DOHH2 (cell line): ENCODE data around the gene ROBO1.

Experiments
- H3F3A ChIP-seq: fragments of 200-600 bp; sonication (generic), shearing (Covaris generic); 2 replicates; pipeline ENCODE4 v1.6.0; 2016; ENCODE audit warnings: antibody characterized with exemption, mild to moderate bottlenecking; ENCODE audit not compliant: control insufficient read depth, insufficient read depth
- H3K27ac ChIP-seq: fragments of 200-600 bp; sonication (generic); 2 replicates; pipeline ENCODE4 v1.5.1; 2014; ENCODE audit warnings: low read depth, mild to moderate bottlenecking, low read length, moderate library complexity
- H3K27me3 ChIP-seq: fragments of 200-600 bp; sonication (generic); 2 replicates; pipeline ENCODE4 v1.6.1; 2014; ENCODE audit warnings: mild to moderate bottlenecking, low read length, mixed read lengths; ENCODE audit not compliant: control insufficient read depth
- H3K36me3 ChIP-seq: fragments of 200-600 bp; sonication (generic); 2 replicates; pipeline ENCODE4 v1.6.1; 2014; ENCODE audit warnings: mild to moderate bottlenecking, low read length, moderate library complexity, mixed read lengths; ENCODE audit not compliant: control insufficient read depth
- H3K4me1 ChIP-seq: fragments of 200-600 bp; sonication (generic); 2 replicates; pipeline ENCODE4 v1.6.1; 2014; ENCODE audit warnings: mild to moderate bottlenecking, low read length, mixed read lengths; ENCODE audit not compliant: control insufficient read depth
- H3K4me2 ChIP-seq: fragments of 200-600 bp; sonication (generic); 2 replicates; pipeline ENCODE4 v1.6.0; 2014; ENCODE audit warnings: mild to moderate bottlenecking, low read length, moderate library complexity
- H3K4me3 ChIP-seq: fragments of 200-600 bp; sonication (generic); 2 replicates; pipeline ENCODE4 v1.5.1; 2014; ENCODE audit warnings: mild to moderate bottlenecking, low read length, mixed read lengths
- H3K79me2 ChIP-seq: fragments of 200-600 bp; sonication (generic); 2 replicates; pipeline ENCODE4 v1.6.1; 2014; ENCODE audit warnings: mild to moderate bottlenecking, low read length, mixed read lengths; ENCODE audit not compliant: control insufficient read depth
- H3K9me2 ChIP-seq: fragments of 200-600 bp; sonication (generic); replicated peaks from 2 replicates; pipeline ENCODE4 v1.6.1; 2014; ENCODE audit warnings: mild to moderate bottlenecking, low read length, mixed read lengths; ENCODE audit not compliant: control insufficient read depth
- H3K9me3 ChIP-seq: fragments of 200-600 bp; sonication (generic); 2 replicates; pipeline ENCODE4 v1.6.1; 2014; ENCODE audit warnings: antibody characterized with exemption, low read length, mixed read lengths; ENCODE audit not compliant: control insufficient read depth, insufficient read depth
- H4K20me1 ChIP-seq: fragments of 200-600 bp; sonication (generic); 2 replicates; pipeline ENCODE4 v1.6.0; 2014; ENCODE audit warnings: low read depth, mild to moderate bottlenecking, antibody characterized with exemption, low read length, moderate library complexity; ENCODE audit not compliant: control insufficient read depth, insufficient read depth
- CTCF ChIP-seq: fragments of 200-600 bp; sonication (generic); IDR thresholded peaks from one replicate; pipeline ENCODE4 v1.5.1; 2014; ENCODE audit warnings: antibody characterized with exemption, mild to moderate bottlenecking, low read depth, low read length; ENCODE audit not compliant: poor library complexity, severe bottlenecking
- EZH2phosphoT487 ChIP-seq: fragments of 200-600 bp; sonication (generic); IDR thresholded peaks from 2 replicates; pipeline ENCODE4 v1.6.1; 2017; ENCODE audit warnings: borderline replicate concordance, mild to moderate bottlenecking, antibody characterized with exemption, low read length, moderate library complexity, mixed read lengths

ROBO1 gene

GRCh38 chr3:79317551-79318518 lies 450.0 kb downstream of the ROBO1 start:
- no peaks in the 10 kb centered on the region for H3K9me2 ChIP-seq
- no peak overlapping the region for H3K4me3 ChIP-seq
- no peaks in the 10 kb centered on the region for H3K27me3 ChIP-seq
- no peak for TF ChIP-seq CTCF
- no peak for TF ChIP-seq EZH2phosphoT487
- no peaks in the 10 kb centered on the region for H3K79me2 ChIP-seq
- no peaks in the 10 kb centered on the region for H3F3A ChIP-seq
- no peaks in the 10 kb centered on the region for H3K36me3 ChIP-seq
- H3K4me2 ChIP-seq = no peak overlapping the region
- H3K27ac ChIP-seq = no peak overlapping the region
- no peaks in the 10 kb centered on the region for H3K9me3 ChIP-seq
- no peaks in the 10 kb centered on the region for H3K4me1 ChIP-seq
- H4K20me1 ChIP-seq = no peaks in the 10 kb centered on the region

GRCh38 chr3:79314962-79315361 lies 452.8 kb downstream of the ROBO1 start:
- Histone ChIP-seq H3K9me2 (no peaks in the 10 kb centered on the region), H3K4me2 (no peak overlapping the region), H4K20me1 (no peaks in the 10 kb centered on the region), H3K4me3 (no peak overlapping the region), H3K4me1 (no peaks in the 10 kb centered on the region), H3F3A (no peaks in the 10 kb centered on the region), H3K79me2 (no peaks in the 10 kb centered on the region), H3K27me3 (no peaks in the 10 kb centered on the region), H3K36me3 (no peaks in the 10 kb centered on the region), H3K27ac (no peak overlapping the region), H3K9me3 (no peaks in the 10 kb centered on the region)
- TF ChIP-seq EZH2phosphoT487 (no peak), CTCF (no peak)

GRCh38 chr3:79314544-79314943 lies 453.3 kb downstream of the ROBO1 start:
- Histone ChIP-seq H3F3A (no peaks in the 10 kb centered on the region), H3K9me2 (no peaks in the 10 kb centered on the region), H3K4me1 (no peaks in the 10 kb centered on the region), H3K4me2 (no peak overlapping the region), H3K79me2 (no peaks in the 10 kb centered on the region), H3K36me3 (no peaks in the 10 kb centered on the region), H3K27me3 (no peaks in the 10 kb centered on the region), H4K20me1 (no peaks in the 10 kb centered on the region), H3K4me3 (no peak overlapping the region), H3K27ac (no peak overlapping the region), H3K9me3 (no peaks in the 10 kb centered on the region)
- TF ChIP-seq EZH2phosphoT487 (no peak), CTCF (no peak)
